GM19324 (cell line): ENCODE measurements around the gene NCAPG2.
A peak's percentile ranks its signal among the peaks of the same experiment; 100 is the strongest.

Source experiments
- ATAC-seq: cut with Tn5 transposase; IDR thresholded peaks from one replicate; pipeline ENCODE4 v1.9.1; 2021; ENCODE audit warnings: mild to moderate bottlenecking, moderate library complexity; ENCODE audit not compliant: unreplicated experiment, low FRiP score

The NCAPG2 gene, protein sequence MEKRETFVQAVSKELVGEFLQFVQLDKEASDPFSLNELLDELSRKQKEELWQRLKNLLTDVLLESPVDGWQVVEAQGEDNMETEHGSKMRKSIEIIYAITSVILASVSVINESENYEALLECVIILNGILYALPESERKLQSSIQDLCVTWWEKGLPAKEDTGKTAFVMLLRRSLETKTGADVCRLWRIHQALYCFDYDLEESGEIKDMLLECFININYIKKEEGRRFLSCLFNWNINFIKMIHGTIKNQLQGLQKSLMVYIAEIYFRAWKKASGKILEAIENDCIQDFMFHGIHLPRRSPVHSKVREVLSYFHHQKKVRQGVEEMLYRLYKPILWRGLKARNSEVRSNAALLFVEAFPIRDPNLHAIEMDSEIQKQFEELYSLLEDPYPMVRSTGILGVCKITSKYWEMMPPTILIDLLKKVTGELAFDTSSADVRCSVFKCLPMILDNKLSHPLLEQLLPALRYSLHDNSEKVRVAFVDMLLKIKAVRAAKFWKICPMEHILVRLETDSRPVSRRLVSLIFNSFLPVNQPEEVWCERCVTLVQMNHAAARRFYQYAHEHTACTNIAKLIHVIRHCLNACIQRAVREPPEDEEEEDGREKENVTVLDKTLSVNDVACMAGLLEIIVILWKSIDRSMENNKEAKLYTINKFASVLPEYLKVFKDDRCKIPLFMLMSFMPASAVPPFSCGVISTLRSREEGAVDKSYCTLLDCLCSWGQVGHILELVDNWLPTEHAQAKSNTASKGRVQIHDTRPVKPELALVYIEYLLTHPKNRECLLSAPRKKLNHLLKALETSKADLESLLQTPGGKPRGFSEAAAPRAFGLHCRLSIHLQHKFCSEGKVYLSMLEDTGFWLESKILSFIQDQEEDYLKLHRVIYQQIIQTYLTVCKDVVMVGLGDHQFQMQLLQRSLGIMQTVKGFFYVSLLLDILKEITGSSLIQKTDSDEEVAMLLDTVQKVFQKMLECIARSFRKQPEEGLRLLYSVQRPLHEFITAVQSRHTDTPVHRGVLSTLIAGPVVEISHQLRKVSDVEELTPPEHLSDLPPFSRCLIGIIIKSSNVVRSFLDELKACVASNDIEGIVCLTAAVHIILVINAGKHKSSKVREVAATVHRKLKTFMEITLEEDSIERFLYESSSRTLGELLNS

GRCh38 chr7:158704524-158705233 lies at the start of gene NCAPG2:
TSS of gene NCAPG2 (minus strand) at chr7:158704804. CDS start at chr7:158701899, 2,905 bp downstream.
- peak; percentile 99 for ATAC-seq

GRCh38 chr7:158753900-158754299 lies 49.3 kb upstream of the NCAPG2 start:
- no peak for ATAC-seq

GRCh38 chr7:158751751-158752150 lies 47.1 kb upstream of the NCAPG2 start:
- ATAC-seq = no peak

DNA sequence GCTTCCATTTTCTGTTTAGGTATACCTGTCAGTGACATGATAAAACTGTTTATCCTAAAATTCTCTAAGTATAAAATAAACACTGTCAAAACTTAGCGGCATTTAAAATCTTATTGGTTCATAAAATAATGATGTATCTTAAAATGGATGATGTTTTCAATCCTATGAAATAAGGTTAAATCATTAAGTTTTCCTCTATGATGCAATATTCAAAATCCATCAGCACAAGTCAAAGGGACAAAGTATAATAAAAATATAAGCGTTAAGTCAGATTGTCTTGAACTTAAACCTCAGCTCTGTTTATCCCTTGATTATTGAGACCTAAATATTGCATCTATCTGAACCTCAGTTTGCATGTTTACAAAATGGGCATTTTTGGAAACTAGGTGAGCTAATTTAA lies 46.6 kb upstream of the NCAPG2 start:
- no peak for ATAC-seq

GRCh38 chr7:158750702-158751101 lies 46.1 kb upstream of the NCAPG2 start:
- ATAC-seq = no peak

DNA sequence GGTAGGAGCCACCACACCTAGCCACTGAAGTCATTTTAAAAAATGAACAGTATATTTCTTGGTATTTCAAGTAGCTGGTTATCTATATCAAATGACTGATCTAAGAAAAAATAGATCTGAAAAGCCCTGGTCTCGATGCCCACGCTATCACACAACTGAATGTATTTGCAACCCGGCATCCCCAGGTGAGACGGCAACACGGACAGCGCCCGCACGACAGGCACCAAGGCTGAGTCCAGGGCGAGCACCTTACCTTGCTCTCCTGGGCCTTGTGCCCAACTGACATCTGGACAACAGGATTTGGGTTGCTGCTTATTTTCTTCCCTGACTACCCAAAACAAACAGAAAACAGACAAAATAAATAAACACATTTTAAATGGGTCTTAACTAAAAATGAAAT lies 44.8 kb upstream of the NCAPG2 start:
- ATAC-seq = no peak

GRCh38 chr7:158748335-158748734 lies 43.7 kb upstream of the NCAPG2 start:
- no peak for ATAC-seq

DNA sequence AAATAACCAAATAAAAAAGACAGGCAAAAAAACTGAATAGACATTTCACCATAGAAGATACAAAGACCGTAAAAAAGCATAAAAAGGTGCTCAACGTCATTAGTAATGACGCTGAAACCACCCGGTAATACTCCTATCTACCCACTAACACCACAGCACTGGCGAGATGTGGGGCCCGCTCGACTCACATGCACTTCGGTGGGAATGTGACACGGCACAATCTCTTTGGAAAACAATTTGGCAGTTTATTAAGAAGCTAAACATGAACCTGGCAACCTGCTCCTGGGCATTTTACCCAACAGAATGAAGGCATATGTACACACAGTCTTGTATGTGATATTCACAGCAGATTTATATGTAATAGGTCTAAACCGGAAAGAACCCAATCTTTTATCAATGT lies 42.8 kb upstream of the NCAPG2 start:
- no peak for ATAC-seq

- ATAC-seq = no peak
Observed at GRCh38 chr7:158746957-158747356, 42.4 kb upstream of the NCAPG2 start.

DNA sequence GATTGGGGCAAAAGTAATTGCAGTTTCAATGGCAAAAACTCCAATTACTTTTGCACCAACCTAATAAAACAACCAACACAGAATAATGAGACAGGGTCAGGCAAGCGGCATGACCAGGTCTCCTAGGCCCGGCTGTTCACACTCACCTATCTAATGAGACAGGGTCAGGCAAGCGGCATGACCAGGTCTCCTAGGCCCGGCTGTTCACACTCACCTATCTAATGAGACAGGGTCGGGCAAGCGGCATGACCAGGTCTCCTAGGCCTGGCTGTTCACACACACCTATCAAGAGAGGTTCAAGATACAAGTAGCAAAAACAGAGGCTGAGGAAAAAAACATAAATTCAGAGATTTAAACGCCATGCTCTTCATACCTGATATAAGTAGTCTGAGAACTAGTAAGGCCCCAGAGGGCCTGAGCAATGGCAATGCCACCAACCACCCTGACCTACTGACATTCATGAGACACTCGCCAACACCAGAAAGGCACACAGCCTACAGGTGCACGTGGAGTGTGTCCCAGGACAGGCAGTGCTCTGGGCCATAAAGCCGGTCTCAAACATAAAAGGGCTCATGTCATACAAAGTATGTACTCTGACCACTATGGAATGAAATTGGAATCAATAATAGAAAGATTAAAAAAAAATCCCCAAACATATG lies 40.6 kb upstream of the NCAPG2 start:
- ATAC-seq = no peak

- no peak for ATAC-seq
Observed at GRCh38 chr7:158744070-158744469, 39.5 kb upstream of the NCAPG2 start.

DNA sequence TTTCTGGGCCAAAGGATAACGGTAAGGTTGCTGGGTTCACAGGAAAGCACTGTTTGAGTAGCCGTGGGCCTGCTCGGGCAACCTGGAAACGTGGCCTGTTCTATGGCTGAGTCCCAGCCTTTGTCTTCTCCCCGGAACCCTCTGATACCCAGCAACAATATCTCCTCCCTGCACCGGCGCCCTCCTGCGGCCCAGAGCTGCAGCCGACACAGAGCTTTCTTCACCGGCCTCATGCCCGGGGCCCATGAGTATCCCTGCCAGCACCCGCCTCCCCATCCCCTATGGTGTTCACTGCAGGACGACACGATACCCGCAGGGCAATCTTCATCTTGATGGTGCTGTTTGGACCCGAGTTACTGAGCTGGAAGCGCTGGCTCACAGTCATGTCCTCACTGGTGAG lies 38.6 kb upstream of the NCAPG2 start:
- no peak for ATAC-seq

- ATAC-seq = no peak
Observed at GRCh38 chr7:158742065-158742821, 37.6 kb upstream of the NCAPG2 start.

GRCh38 chr7:158741294-158741666 lies 36.7 kb upstream of the NCAPG2 start:
- no peak for ATAC-seq

DNA sequence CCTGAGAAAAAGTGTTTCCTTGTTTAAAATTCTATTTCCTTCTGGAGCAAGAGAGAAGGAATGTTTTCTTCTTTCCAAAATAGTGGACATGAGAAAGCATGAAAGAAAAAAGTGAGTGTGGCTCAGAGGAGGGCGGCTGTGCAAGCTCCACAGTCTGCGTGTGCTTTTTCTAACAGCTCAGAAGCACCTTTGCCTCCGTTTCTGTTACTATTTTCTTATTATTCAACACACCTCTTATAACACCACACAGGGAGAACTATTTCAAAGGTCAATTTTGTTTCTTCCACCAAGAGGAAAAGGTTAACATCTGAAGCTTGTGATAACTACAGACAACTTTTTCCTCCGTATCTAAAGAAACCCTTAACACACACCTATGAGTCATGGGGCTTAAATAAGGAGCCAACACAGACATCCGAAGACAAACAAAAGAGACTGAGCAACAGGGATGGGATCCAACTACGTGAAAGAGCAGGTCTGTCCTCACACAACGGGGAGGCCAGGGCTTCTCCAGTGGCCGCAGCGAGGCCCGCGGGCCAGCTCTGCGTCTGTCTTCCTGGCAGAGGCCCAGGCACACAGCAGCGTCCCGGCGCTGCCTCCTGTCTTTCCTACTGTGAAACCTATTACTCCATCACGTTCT lies 36.2 kb upstream of the NCAPG2 start:
- no peak for ATAC-seq

GRCh38 chr7:158740013-158740656 lies 35.5 kb upstream of the NCAPG2 start:
- no peak for ATAC-seq

- ATAC-seq = no peak
Observed at GRCh38 chr7:158738841-158739240, 34.2 kb upstream of the NCAPG2 start.

- ATAC-seq = no peak
Observed at GRCh38 chr7:158737064-158737695, 32.6 kb upstream of the NCAPG2 start.
